Hepatocyte (in vitro differentiated cells): Measurements from ENCODE around the gene ANKRD39.

Experiments used
- EZH2phosphoT487 ChIP-seq: fragments of 200-600 bp; sonication (generic); IDR thresholded peaks from one replicate; pipeline ENCODE4 v1.6.1; 2018; ENCODE audit warnings: antibody characterized with exemption, mild to moderate bottlenecking, low read depth, moderate library complexity; ENCODE audit not compliant: unreplicated experiment, severe bottlenecking
- TF ChIP-seq, protein P1 (sequence below): fragments of 200-600 bp; sonication (generic); IDR thresholded peaks from 2 replicates; pipeline ENCODE4 v1.5.1; 2016; ENCODE audit warnings: antibody characterized with exemption, mild to moderate bottlenecking; ENCODE audit not compliant: poor library complexity

DNA sequence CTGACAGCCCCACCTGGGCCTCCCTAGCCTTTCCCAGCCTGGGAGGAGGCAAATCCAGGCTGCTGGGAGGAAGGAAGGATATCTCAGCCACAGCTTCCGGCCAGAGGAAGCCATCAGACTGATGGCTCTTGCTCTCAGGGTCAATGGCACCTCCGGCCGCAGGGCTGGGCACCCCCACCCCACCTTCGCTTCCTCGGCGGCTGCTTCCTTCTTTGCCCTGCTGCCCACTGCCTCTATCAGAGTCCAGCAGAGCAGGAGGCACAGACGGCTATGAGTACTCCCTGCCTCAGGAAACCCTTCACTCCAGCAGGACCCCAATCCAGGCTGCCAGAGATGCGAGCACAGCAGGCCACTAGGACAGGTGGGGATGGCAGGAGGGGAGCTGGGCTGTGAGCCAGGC lies 8.8 kb upstream of the ANKRD39 start:
- TF ChIP-seq, protein P1, sequence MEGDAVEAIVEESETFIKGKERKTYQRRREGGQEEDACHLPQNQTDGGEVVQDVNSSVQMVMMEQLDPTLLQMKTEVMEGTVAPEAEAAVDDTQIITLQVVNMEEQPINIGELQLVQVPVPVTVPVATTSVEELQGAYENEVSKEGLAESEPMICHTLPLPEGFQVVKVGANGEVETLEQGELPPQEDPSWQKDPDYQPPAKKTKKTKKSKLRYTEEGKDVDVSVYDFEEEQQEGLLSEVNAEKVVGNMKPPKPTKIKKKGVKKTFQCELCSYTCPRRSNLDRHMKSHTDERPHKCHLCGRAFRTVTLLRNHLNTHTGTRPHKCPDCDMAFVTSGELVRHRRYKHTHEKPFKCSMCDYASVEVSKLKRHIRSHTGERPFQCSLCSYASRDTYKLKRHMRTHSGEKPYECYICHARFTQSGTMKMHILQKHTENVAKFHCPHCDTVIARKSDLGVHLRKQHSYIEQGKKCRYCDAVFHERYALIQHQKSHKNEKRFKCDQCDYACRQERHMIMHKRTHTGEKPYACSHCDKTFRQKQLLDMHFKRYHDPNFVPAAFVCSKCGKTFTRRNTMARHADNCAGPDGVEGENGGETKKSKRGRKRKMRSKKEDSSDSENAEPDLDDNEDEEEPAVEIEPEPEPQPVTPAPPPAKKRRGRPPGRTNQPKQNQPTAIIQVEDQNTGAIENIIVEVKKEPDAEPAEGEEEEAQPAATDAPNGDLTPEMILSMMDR: no peak
- no peak for TF ChIP-seq EZH2phosphoT487
